GM18519 (cell line): Measurements from ENCODE around the gene RPL23.

Experiments used
- ATAC-seq: cut with Tn5 transposase; IDR thresholded peaks from one replicate; pipeline ENCODE4 v1.9.1; 2021; ENCODE audit warnings: mild to moderate bottlenecking, moderate library complexity; ENCODE audit not compliant: unreplicated experiment, low FRiP score

The RPL23 gene

GRCh38 chr17:38800237-38800760 is 53.2 kb downstream of the RPL23 start:
- ATAC-seq, result no peak

DNA sequence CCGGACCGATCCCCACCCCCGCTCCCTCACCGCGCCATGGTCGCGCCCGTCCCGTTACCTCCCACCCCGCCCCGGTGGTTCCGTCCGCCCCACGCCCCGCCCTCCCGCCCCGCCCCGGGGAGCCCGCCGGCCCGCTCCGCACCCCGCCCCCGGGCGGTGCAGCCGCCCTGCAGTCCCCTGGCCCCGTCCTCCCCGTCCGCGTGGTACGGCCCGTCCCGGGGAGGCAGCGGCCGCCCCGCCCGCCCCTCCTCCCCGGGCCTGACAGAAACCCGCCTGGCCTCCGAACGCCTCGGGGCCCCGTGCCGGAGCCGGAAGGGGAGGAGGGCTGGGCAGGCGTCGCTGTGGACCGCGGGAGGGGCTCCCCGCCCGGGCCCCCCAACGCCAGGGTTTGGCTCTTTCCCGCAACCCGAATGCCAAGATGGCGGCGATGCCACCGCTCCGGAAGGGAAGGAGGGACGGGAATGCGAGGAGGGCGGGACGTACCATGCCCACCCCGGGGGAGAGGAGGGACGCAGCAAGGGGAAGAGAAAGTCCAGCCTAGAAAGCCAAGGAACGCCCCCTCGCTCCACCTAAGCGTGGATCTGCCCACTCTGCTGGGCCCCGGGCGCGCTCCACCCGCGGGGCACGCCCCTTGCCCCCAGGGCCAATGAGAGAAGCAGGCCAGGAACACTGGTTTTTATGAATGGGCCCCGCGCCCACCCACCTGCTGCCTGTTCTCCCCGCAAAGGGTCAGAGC is 53.9 kb downstream of the RPL23 start, which contains the start of gene PIP4K2B:
PIP4K2B (minus strand) TSS at position 56 of the 736 bp plus-strand sequence. CDS start 132 bp downstream, outside the sequence.
- peak; percentile 45 for ATAC-seq

- peak; percentile 27 for ATAC-seq
These were observed 54.7 kb downstream of the RPL23 start for GRCh38 chr17:38798614-38799500.
